MM.1S (cell line): ENCODE results near the gene RBBP8.

Experiments used
- DNase-seq: peaks from one replicate; pipeline ENCODE4 v3.0.0-alpha.2; 2015
- H2AFZ ChIP-seq: fragments of 300-600 bp; sonication (generic); 2 replicates; pipeline ENCODE4 v1.6.0; 2016; ENCODE audit warnings: antibody characterized with exemption, low read length
- H3F3A ChIP-seq: fragments of 300-600 bp; sonication (generic); 2 replicates; pipeline ENCODE4 v1.6.1; 2016; ENCODE audit warnings: mild to moderate bottlenecking, antibody characterized with exemption, low read length, moderate library complexity, mixed read lengths; ENCODE audit not compliant: insufficient read depth
- H3K27ac ChIP-seq: fragments of 300-600 bp; sonication (generic); 2 replicates; pipeline ENCODE4 v1.5.1; 2016; ENCODE audit warnings: mild to moderate bottlenecking, low read length
- H3K27me3 ChIP-seq: fragments of 300-600 bp; sonication (generic); replicated peaks from 2 replicates; pipeline ENCODE4 v1.6.0; 2016; ENCODE audit warnings: low read length; ENCODE audit not compliant: insufficient read depth
- H3K36me3 ChIP-seq: fragments of 300-600 bp; sonication (generic); replicated peaks from 2 replicates; pipeline ENCODE4 v1.6.1; 2016; ENCODE audit warnings: mild to moderate bottlenecking, low read length, mixed read lengths; ENCODE audit not compliant: insufficient read depth
- H3K4me1 ChIP-seq: fragments of 300-600 bp; sonication (generic); 2 replicates; pipeline ENCODE4 v1.6.1; 2016; ENCODE audit warnings: low read length, mixed read lengths
- H3K4me2 ChIP-seq: fragments of 300-600 bp; sonication (generic); 2 replicates; pipeline ENCODE4 v1.6.0; 2016; ENCODE audit warnings: low read depth, low read length
- H3K4me3 ChIP-seq: fragments of 300-600 bp; sonication (generic); 2 replicates; pipeline ENCODE4 v1.5.1; 2016; ENCODE audit warnings: low read length, mixed read lengths
- H3K79me2 ChIP-seq: fragments of 300-600 bp; sonication (generic); 2 replicates; pipeline ENCODE4 v1.6.1; 2016; ENCODE audit warnings: mixed run types, low read length, mixed read lengths
- H3K9ac ChIP-seq: fragments of 300-600 bp; sonication (generic); 2 replicates; pipeline ENCODE4 v1.6.1; 2016; ENCODE audit warnings: low read length, mixed read lengths
- H3K9me2 ChIP-seq: fragments of 300-600 bp; sonication (generic); replicated peaks from 2 replicates; pipeline ENCODE4 v1.6.1; 2016; ENCODE audit warnings: mild to moderate bottlenecking, low read length, mixed read lengths; ENCODE audit not compliant: insufficient read depth
- H3K9me3 ChIP-seq: fragments of 300-600 bp; sonication (generic); replicated peaks from 2 replicates; pipeline ENCODE4 v1.6.1; 2016; ENCODE audit warnings: mild to moderate bottlenecking, low read length, mixed read lengths; ENCODE audit not compliant: insufficient read depth
- H4K20me1 ChIP-seq: fragments of 300-600 bp; sonication (generic); 2 replicates; pipeline ENCODE4 v1.6.1; 2016; ENCODE audit warnings: mild to moderate bottlenecking, low read length, moderate library complexity, mixed read lengths; ENCODE audit not compliant: insufficient read depth
- EZH2 ChIP-seq: fragments of 300-600 bp; sonication (generic); optimal IDR thresholded peaks from 2 replicates; pipeline ENCODE3; 2017; ENCODE audit warnings: low read depth, mild to moderate bottlenecking, antibody characterized with exemption, low read length, mixed read lengths
- EZH2phosphoT487 ChIP-seq: fragments of 300-600 bp; sonication (generic); IDR thresholded peaks from 2 replicates; pipeline ENCODE4 v1.6.1; 2018; ENCODE audit warnings: antibody characterized with exemption, low read length
- TF ChIP-seq, protein P1 (sequence below): fragments of 300-600 bp; sonication (generic); IDR thresholded peaks from 2 replicates; pipeline ENCODE4 v1.5.1; 2016; ENCODE audit warnings: antibody characterized with exemption, low read length, mixed read lengths

The RBBP8 gene

DNA sequence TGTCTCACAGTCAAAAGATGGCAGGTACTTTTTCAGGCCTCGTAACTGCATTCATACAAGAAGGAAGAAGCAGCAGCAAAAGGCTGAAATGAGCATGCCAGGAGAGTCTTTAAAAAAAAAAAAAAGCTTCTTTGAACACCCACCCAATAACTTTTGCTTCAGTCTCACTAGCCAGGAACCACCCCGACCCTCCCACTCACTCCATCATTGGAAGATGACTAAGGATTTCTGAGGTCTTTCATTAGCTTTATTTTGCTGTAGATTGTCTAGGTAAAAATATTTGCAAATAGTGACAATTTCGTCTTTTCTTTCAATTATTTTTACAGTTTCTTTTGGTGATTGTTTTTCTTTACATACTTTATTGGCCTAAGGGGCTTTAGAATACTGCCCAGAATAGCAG lies 37.9 kb downstream of the RBBP8 start:
- H3K36me3 ChIP-seq = peaks cover 3% of the 10 kb centered on the region; the same call in 1 of the 2 replicates
- H3K79me2 ChIP-seq = peaks cover 26% of the 10 kb centered on the region; the same call in 1 of the 2 replicates
- no peak overlapping the region for H3K4me2 ChIP-seq

DNA sequence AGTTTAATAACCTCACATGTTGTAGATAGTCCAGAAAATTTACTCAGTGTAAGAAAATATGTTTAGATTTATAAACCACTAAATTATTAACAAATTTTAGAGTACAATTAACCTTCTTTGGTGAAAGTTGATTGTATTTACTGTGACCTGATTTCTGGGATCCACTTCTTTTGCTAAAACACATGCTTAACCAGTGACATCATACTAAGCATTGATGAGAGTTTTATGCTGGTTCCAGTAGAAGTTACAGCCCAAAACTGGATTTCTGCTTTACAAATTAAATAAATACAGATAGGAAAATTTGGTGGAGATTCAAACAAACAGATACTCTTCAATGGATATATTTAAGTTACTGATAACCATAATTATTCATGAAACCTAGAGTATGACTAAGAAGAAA lies 40.9 kb downstream of the RBBP8 start:
- no peaks in the 10 kb centered on the region for H3K4me1 ChIP-seq
- no peak for TF ChIP-seq EZH2phosphoT487
- no peak for TF ChIP-seq EZH2
- TF ChIP-seq, protein P1, sequence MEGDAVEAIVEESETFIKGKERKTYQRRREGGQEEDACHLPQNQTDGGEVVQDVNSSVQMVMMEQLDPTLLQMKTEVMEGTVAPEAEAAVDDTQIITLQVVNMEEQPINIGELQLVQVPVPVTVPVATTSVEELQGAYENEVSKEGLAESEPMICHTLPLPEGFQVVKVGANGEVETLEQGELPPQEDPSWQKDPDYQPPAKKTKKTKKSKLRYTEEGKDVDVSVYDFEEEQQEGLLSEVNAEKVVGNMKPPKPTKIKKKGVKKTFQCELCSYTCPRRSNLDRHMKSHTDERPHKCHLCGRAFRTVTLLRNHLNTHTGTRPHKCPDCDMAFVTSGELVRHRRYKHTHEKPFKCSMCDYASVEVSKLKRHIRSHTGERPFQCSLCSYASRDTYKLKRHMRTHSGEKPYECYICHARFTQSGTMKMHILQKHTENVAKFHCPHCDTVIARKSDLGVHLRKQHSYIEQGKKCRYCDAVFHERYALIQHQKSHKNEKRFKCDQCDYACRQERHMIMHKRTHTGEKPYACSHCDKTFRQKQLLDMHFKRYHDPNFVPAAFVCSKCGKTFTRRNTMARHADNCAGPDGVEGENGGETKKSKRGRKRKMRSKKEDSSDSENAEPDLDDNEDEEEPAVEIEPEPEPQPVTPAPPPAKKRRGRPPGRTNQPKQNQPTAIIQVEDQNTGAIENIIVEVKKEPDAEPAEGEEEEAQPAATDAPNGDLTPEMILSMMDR = no peak
- H4K20me1 ChIP-seq = no peaks in the 10 kb centered on the region
- H3K27ac ChIP-seq = no peak overlapping the region
- H3K79me2 ChIP-seq = 0 out of 2 replicates have a peak, but pooled peaks cover 14% of the 10 kb centered on the region
- H3K36me3 ChIP-seq = peaks cover 3% of the 10 kb centered on the region; the same call in 1 of the 2 replicates
- H3K4me3 ChIP-seq = no peak overlapping the region
- H3K9me3 ChIP-seq = no peaks in the 10 kb centered on the region
- no peak overlapping the region for H2AFZ ChIP-seq
- no peak for DNase-seq
- H3K27me3 ChIP-seq = no peaks in the 10 kb centered on the region
- no peak overlapping the region for H3K4me2 ChIP-seq
- H3F3A ChIP-seq = no peaks in the 10 kb centered on the region
- no peaks in the 10 kb centered on the region for H3K9me2 ChIP-seq
- no peak overlapping the region for H3K9ac ChIP-seq

More for the DNA sequence above, 37.9 kb downstream of the RBBP8 start:
- Histone ChIP-seq H3K27me3 (no peaks in the 10 kb centered on the region), H3F3A (no peaks in the 10 kb centered on the region), H3K4me3 (no peak overlapping the region), H3K9ac (no peak overlapping the region), H2AFZ (no peak overlapping the region), H3K4me1 (no peaks in the 10 kb centered on the region), H3K9me3 (no peaks in the 10 kb centered on the region), H3K27ac (no peak overlapping the region), H4K20me1 (no peaks in the 10 kb centered on the region), H3K9me2 (no peaks in the 10 kb centered on the region)
- no peak for TF ChIP-seq EZH2
- TF ChIP-seq, protein P1 = no peak
- TF ChIP-seq EZH2phosphoT487 = no peak
- no peak for DNase-seq

- Histone ChIP-seq H3K4me1 (no peaks in the 10 kb centered on the region), H3K27ac (no peak overlapping the region), H3K9me2 (no peaks in the 10 kb centered on the region), H3K9me3 (no peaks in the 10 kb centered on the region), H3K9ac (no peak overlapping the region), H3K27me3 (no peaks in the 10 kb centered on the region), H3K4me3 (no peak overlapping the region), H2AFZ (no peak overlapping the region), H3K79me2 (0 out of 2 replicates have a peak, but pooled peaks cover 11% of the 10 kb centered on the region), H3K36me3 (peaks cover 3% of the 10 kb centered on the region; the same call in 1 of the 2 replicates), H4K20me1 (no peaks in the 10 kb centered on the region), H3K4me2 (no peak overlapping the region), H3F3A (no peaks in the 10 kb centered on the region)
- TF ChIP-seq EZH2 = no peak
- TF ChIP-seq EZH2phosphoT487 = no peak
- TF ChIP-seq, protein P1 = no peak
- DNase-seq = no peak
Observed at GRCh38 chr18:22974707-22975106, 41.6 kb downstream of the RBBP8 start.
